ENCODE measurements around the gene RPL37A.

Gene RPL37A

DNA sequence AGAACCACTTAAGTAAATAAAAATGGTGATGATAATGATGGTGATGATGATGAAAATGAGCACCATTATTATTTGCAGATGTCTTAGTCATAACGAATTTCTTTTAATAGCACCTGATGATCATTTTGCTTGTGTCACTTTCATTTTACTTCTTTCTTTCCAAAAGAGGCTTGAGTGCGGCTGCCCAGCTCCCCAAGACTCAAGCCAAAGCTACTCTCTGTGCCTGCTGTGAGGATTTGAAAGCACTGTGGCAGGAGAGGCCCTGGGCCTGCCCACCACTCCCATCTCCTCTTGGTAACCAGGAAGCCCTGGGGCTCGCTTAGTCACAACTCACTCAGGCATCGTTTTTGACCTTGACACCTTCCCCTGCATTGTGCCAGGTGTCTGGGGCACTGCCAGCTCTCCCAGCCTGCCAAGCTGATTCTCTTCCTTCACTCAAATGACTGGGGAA is 41.2 kb downstream of the RPL37A start:
- no peak for DNase-seq (ENCODE audit: low read depth, low spot score)
- no peaks in the 10 kb centered on the region for H3K9me3 ChIP-seq (ENCODE audit: insufficient read depth, low read length)
- H3K4me3 ChIP-seq (ENCODE audit: insufficient read length, low read depth) = no peak overlapping the region
- no peak for TF ChIP-seq YY1 (IDR thresholded peaks at IDR 0.05; ENCODE audit: insufficient read depth, insufficient read length)
- no peak for TF ChIP-seq SUZ12 (IDR thresholded peaks at IDR 0.05; ENCODE audit: extremely low read depth, insufficient read depth, insufficient read length)
- TF ChIP-seq ZNF274 (IDR thresholded peaks at IDR 0.05; ENCODE audit: low read depth, low read length) = no peak
- no peak overlapping the region for H3K9ac ChIP-seq (ENCODE audit: insufficient read length, low read depth)
- H3K4me1 ChIP-seq (ENCODE audit: insufficient read depth, insufficient read length) = peaks cover 4% of the 10 kb centered on the region
- H3K27me3 ChIP-seq (ENCODE audit: insufficient read depth, insufficient read length) = no peaks in the 10 kb centered on the region
- H3K36me3 ChIP-seq (ENCODE audit: insufficient read depth, insufficient read length, low read length) = no peaks in the 10 kb centered on the region

DNA sequence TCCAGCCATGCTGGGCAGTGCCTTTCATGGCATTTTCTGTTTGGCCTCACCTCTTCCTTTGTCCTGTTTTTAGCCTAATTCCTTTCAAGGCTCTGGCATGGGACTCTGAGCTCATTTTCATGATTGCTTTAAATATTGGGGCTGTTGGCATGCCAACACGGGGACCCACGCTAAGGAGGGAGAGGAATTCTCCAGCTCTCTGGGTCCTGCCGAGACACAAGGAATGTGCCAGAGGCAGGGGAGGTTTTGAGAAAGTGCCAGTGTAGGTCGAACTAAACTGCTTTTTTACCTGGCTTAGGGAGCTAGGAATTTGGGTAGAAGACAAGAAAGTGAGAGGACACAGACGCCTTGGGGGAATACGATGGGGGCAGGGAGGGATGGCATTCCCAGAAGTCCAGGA is 42.3 kb downstream of the RPL37A start:
- Histone ChIP-seq H3K9me3 (ENCODE audit: insufficient read depth, low read length) (no peaks in the 10 kb centered on the region), H3K27me3 (ENCODE audit: insufficient read depth, insufficient read length) (no peaks in the 10 kb centered on the region), H3K36me3 (ENCODE audit: insufficient read depth, insufficient read length, low read length) (no peaks in the 10 kb centered on the region), H3K9ac (ENCODE audit: insufficient read length, low read depth) (no peak overlapping the region), H3K4me1 (ENCODE audit: insufficient read depth, insufficient read length) (no peaks in the 10 kb centered on the region), H3K4me3 (ENCODE audit: insufficient read length, low read depth) (no peak overlapping the region)
- DNase-seq (ENCODE audit: low read depth, low spot score) = no peak
- TF ChIP-seq ZNF274 (IDR thresholded peaks at IDR 0.05; ENCODE audit: low read depth, low read length) (no peak), YY1 (IDR thresholded peaks at IDR 0.05; ENCODE audit: insufficient read depth, insufficient read length) (no peak), SUZ12 (IDR thresholded peaks at IDR 0.05; ENCODE audit: extremely low read depth, insufficient read depth, insufficient read length) (no peak)

- no peaks in the 10 kb centered on the region for H3K9me3 ChIP-seq (ENCODE audit: insufficient read depth, low read length)
- no peak overlapping the region for H3K9ac ChIP-seq (ENCODE audit: insufficient read length, low read depth)
- no peaks in the 10 kb centered on the region for H3K36me3 ChIP-seq (ENCODE audit: insufficient read depth, insufficient read length, low read length)
- H3K4me3 ChIP-seq (ENCODE audit: insufficient read length, low read depth) = no peak overlapping the region
- TF ChIP-seq SUZ12 (IDR thresholded peaks at IDR 0.05; ENCODE audit: extremely low read depth, insufficient read depth, insufficient read length) = no peak
- no peak for TF ChIP-seq YY1 (IDR thresholded peaks at IDR 0.05; ENCODE audit: insufficient read depth, insufficient read length)
- no peak for TF ChIP-seq ZNF274 (IDR thresholded peaks at IDR 0.05; ENCODE audit: low read depth, low read length)
- H3K4me1 ChIP-seq (ENCODE audit: insufficient read depth, insufficient read length) = no peaks in the 10 kb centered on the region
- no peaks in the 10 kb centered on the region for H3K27me3 ChIP-seq (ENCODE audit: insufficient read depth, insufficient read length)
- DNase-seq (ENCODE audit: low read depth, low spot score) = no peak
Observed at GRCh38 chr2:216541505-216541904, 42.9 kb downstream of the RPL37A start.

- Histone ChIP-seq H3K27me3 (ENCODE audit: insufficient read depth, insufficient read length) (no peaks in the 10 kb centered on the region), H3K4me1 (ENCODE audit: insufficient read depth, insufficient read length) (no peaks in the 10 kb centered on the region), H3K9me3 (ENCODE audit: insufficient read depth, low read length) (no peaks in the 10 kb centered on the region), H3K4me3 (ENCODE audit: insufficient read length, low read depth) (no peak overlapping the region), H3K36me3 (ENCODE audit: insufficient read depth, insufficient read length, low read length) (no peaks in the 10 kb centered on the region), H3K9ac (ENCODE audit: insufficient read length, low read depth) (no peak overlapping the region)
- TF ChIP-seq YY1 (IDR thresholded peaks at IDR 0.05; ENCODE audit: insufficient read depth, insufficient read length) = no peak
- no peak for DNase-seq (ENCODE audit: low read depth, low spot score)
Observed at GRCh38 chr2:216545359-216545758, 46.7 kb downstream of the RPL37A start.

DNA sequence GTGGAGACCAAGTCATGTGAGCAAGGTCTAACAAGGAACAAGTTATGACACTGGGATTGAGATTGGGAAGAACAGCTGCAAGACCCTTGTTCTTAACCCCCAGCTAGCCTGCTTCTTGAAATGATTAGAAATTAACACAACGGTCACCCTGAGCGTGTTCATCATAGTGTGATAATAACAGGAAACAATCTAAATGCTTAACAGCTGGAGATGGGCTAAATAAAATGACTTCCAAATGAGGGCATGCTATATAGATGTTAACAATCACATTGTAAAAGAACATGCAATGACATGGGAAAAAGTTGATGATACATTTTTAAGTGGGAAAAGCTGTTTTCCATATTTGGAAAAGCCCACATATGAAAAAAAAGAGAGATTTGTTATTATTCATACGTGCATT is 47.6 kb downstream of the RPL37A start:
- no peak overlapping the region for H3K4me3 ChIP-seq (ENCODE audit: insufficient read length, low read depth)
- no peaks in the 10 kb centered on the region for H3K9me3 ChIP-seq (ENCODE audit: insufficient read depth, low read length)

GRCh38 chr2:216546641-216547403 is 48.2 kb downstream of the RPL37A start:
- DNase-seq (ENCODE audit: low read depth, low spot score) = no peak

More for the DNA sequence above, 47.6 kb downstream of the RPL37A start:
- no peak overlapping the region for H3K9ac ChIP-seq (ENCODE audit: insufficient read length, low read depth)
- H3K27me3 ChIP-seq (ENCODE audit: insufficient read depth, insufficient read length) = no peaks in the 10 kb centered on the region
- no peaks in the 10 kb centered on the region for H3K36me3 ChIP-seq (ENCODE audit: insufficient read depth, insufficient read length, low read length)
- no peaks in the 10 kb centered on the region for H3K4me1 ChIP-seq (ENCODE audit: insufficient read depth, insufficient read length)
- TF ChIP-seq SUZ12 (IDR thresholded peaks at IDR 0.05; ENCODE audit: extremely low read depth, insufficient read depth, insufficient read length) = no peak
- no peak for TF ChIP-seq YY1 (IDR thresholded peaks at IDR 0.05; ENCODE audit: insufficient read depth, insufficient read length)
- no peak for TF ChIP-seq ZNF274 (IDR thresholded peaks at IDR 0.05; ENCODE audit: low read depth, low read length)
- no peak for DNase-seq (ENCODE audit: low read depth, low spot score)

GRCh38 chr2:216548901-216549331 is 50.3 kb downstream of the RPL37A start:
- Histone ChIP-seq H3K9me3 (ENCODE audit: insufficient read depth, low read length) (no peaks in the 10 kb centered on the region), H3K4me1 (ENCODE audit: insufficient read depth, insufficient read length) (peaks cover 2% of the 10 kb centered on the region), H3K36me3 (ENCODE audit: insufficient read depth, insufficient read length, low read length) (no peaks in the 10 kb centered on the region), H3K4me3 (ENCODE audit: insufficient read length, low read depth) (no peak overlapping the region), H3K9ac (ENCODE audit: insufficient read length, low read depth) (no peak overlapping the region), H3K27me3 (ENCODE audit: insufficient read depth, insufficient read length) (no peaks in the 10 kb centered on the region)
- TF ChIP-seq YY1 (IDR thresholded peaks at IDR 0.05; ENCODE audit: insufficient read depth, insufficient read length) (no peak), ZNF274 (IDR thresholded peaks at IDR 0.05; ENCODE audit: low read depth, low read length) (no peak), SUZ12 (IDR thresholded peaks at IDR 0.05; ENCODE audit: extremely low read depth, insufficient read depth, insufficient read length) (no peak)
- DNase-seq (ENCODE audit: low read depth, low spot score) = no peak

More at GRCh38 chr2:216546641-216547403, 48.2 kb downstream of the RPL37A start:
- no peaks in the 10 kb centered on the region for H3K27me3 ChIP-seq (ENCODE audit: insufficient read depth, insufficient read length)
- H3K9me3 ChIP-seq (ENCODE audit: insufficient read depth, low read length) = no peaks in the 10 kb centered on the region
- TF ChIP-seq ZNF274 (IDR thresholded peaks at IDR 0.05; ENCODE audit: low read depth, low read length) = no peak
- TF ChIP-seq YY1 (IDR thresholded peaks at IDR 0.05; ENCODE audit: insufficient read depth, insufficient read length) = no peak
- TF ChIP-seq SUZ12 (IDR thresholded peaks at IDR 0.05; ENCODE audit: extremely low read depth, insufficient read depth, insufficient read length) = no peak
- H3K4me1 ChIP-seq (ENCODE audit: insufficient read depth, insufficient read length) = no peaks in the 10 kb centered on the region
- no peaks in the 10 kb centered on the region for H3K36me3 ChIP-seq (ENCODE audit: insufficient read depth, insufficient read length, low read length)
- H3K9ac ChIP-seq (ENCODE audit: insufficient read length, low read depth) = no peak overlapping the region
- H3K4me3 ChIP-seq (ENCODE audit: insufficient read length, low read depth) = no peak overlapping the region
